ENCODE measurements around the gene CEP295NL.

DNA sequence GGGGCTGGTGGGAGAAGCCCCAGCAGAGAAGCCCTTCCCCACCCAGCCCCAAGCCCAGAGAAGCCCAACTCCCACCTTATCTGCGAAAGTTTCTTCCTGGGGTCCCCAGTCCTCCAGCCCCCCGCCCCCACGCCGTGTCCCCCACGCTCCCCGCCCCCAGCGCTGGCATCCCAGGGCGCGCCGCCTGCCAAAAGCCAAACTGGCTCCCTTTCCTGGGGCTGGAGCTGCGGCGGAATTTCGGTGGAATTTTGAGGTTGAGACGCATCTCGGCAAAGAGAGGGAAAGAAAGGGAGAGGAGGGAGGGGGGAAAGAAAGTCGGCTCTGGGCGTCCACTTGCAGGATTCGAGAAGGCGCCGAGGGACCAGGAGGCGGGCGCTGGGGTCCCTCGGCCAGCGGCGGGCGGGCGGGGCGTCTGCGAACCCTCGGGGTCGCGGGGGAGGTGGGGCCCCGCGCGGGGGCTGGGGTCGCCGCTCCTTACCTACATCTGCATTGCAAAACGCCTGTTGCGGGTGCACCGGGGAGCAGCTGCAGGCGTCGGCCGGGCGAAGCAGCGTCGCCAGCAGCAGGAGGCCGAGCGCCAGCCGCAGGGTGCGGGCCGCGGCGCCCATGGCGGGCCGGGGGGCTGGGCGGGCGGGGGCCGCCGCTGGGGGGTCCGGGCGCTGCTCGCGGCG is 21.6 kb upstream of the CEP295NL start:
- TF ChIP-seq EZH2 (IDR thresholded peaks at IDR 0.05; ENCODE audit: borderline replicate concordance, low read depth, low read length, poor library complexity, severe bottlenecking) (no peak), CTCF (conservative IDR thresholded peaks at IDR 0.05; ENCODE audit: low read depth, low read length) (no peak)
